Mononuclear cell (primary cell): ENCODE data around the gene GLP1R. TPM values are rescaled to one million over a fixed set of nuclear protein-coding genes. Genes with fewer than 3 reads are reported as not detected.

Experiments
- H3K27me3 ChIP-seq: 2 replicates; pipeline ENCODE4 v1.6.0; 2011; ENCODE audit warnings: low read length, control low read depth; ENCODE audit not compliant: insufficient read depth
- H3K4me1 ChIP-seq: 2 replicates; pipeline ENCODE4 v1.5.1; 2011; ENCODE audit warnings: mild to moderate bottlenecking, low read length, control low read depth; ENCODE audit not compliant: insufficient read depth
- H3K4me3 ChIP-seq: 2 replicates; pipeline ENCODE4 v1.5.1; 2011; ENCODE audit warnings: mild to moderate bottlenecking, low read length, moderate library complexity
- H3K9me3 ChIP-seq: 2 replicates; pipeline ENCODE4 v1.5.1; 2011; ENCODE audit warnings: low read depth, mild to moderate bottlenecking, control low read depth, low read length
- total RNA-seq: library from RNA; depleted of rRNA; stranded (reverse); fragments of >200 nt; gene quantifications from one replicate; pipeline ENCODE4 v1.2.3, GENCODE V29; 2012

Gene GLP1R
- total RNA-seq, 1 donor = 0.10 TPM

- H3K4me1 ChIP-seq = peaks cover 3% of the 10 kb centered on the region
- H3K4me3 ChIP-seq = no peak overlapping the region
Measured at GRCh38 chr6:39053854-39054576, 5.4 kb downstream of the GLP1R start.

GRCh38 chr6:39054577-39055142 lies 6.1 kb downstream of the GLP1R start:
- Histone ChIP-seq H3K4me1 (no peaks in the 10 kb centered on the region), H3K4me3 (no peak overlapping the region), H3K27me3 (no peaks in the 10 kb centered on the region), H3K9me3 (no peaks in the 10 kb centered on the region)

More at GRCh38 chr6:39053854-39054576, 5.4 kb downstream of the GLP1R start:
- no peaks in the 10 kb centered on the region for H3K9me3 ChIP-seq
- peaks cover 3% of the 10 kb centered on the region for H3K27me3 ChIP-seq

GRCh38 chr6:39055661-39056060 lies 7.1 kb downstream of the GLP1R start:
- H3K27me3 ChIP-seq = no peaks in the 10 kb centered on the region
- H3K4me3 ChIP-seq = no peak overlapping the region
- no peaks in the 10 kb centered on the region for H3K4me1 ChIP-seq

GRCh38 chr6:39056191-39056590 lies 7.6 kb downstream of the GLP1R start:
- H3K9me3 ChIP-seq = no peaks in the 10 kb centered on the region
- H3K27me3 ChIP-seq = no peaks in the 10 kb centered on the region
- H3K4me3 ChIP-seq = no peak overlapping the region
- H3K4me1 ChIP-seq = no peaks in the 10 kb centered on the region

More at GRCh38 chr6:39055661-39056060, 7.1 kb downstream of the GLP1R start:
- H3K9me3 ChIP-seq = no peaks in the 10 kb centered on the region

- Histone ChIP-seq H3K4me1 (no peaks in the 10 kb centered on the region), H3K9me3 (no peaks in the 10 kb centered on the region), H3K4me3 (no peak overlapping the region), H3K27me3 (no peaks in the 10 kb centered on the region)
Measured at GRCh38 chr6:39056681-39057080, 8.1 kb downstream of the GLP1R start.

GRCh38 chr6:39057251-39058155 lies 8.9 kb downstream of the GLP1R start:
- H3K4me1 ChIP-seq = no peaks in the 10 kb centered on the region
- H3K27me3 ChIP-seq = no peaks in the 10 kb centered on the region
- no peaks in the 10 kb centered on the region for H3K9me3 ChIP-seq
- no peak overlapping the region for H3K4me3 ChIP-seq

GRCh38 chr6:39058471-39059147 lies 10.0 kb downstream of the GLP1R start:
- H3K4me1 ChIP-seq = no peaks in the 10 kb centered on the region
- no peaks in the 10 kb centered on the region for H3K9me3 ChIP-seq
- H3K27me3 ChIP-seq = no peaks in the 10 kb centered on the region
- H3K4me3 ChIP-seq = no peak overlapping the region

GRCh38 chr6:39059496-39060310 lies 11.1 kb downstream of the GLP1R start:
- H3K4me1 ChIP-seq = no peaks in the 10 kb centered on the region
- no peaks in the 10 kb centered on the region for H3K27me3 ChIP-seq
- H3K9me3 ChIP-seq = no peaks in the 10 kb centered on the region
- no peak overlapping the region for H3K4me3 ChIP-seq

- no peaks in the 10 kb centered on the region for H3K4me1 ChIP-seq
- no peaks in the 10 kb centered on the region for H3K27me3 ChIP-seq
- no peaks in the 10 kb centered on the region for H3K9me3 ChIP-seq
- no peak overlapping the region for H3K4me3 ChIP-seq
Measured at GRCh38 chr6:39060467-39061160, 12.0 kb downstream of the GLP1R start.

- H3K4me1 ChIP-seq = no peaks in the 10 kb centered on the region
Measured at GRCh38 chr6:39061182-39061581, 12.6 kb downstream of the GLP1R start.

GRCh38 chr6:39061588-39061987 lies 13.0 kb downstream of the GLP1R start:
- no peak overlapping the region for H3K4me3 ChIP-seq
- no peaks in the 10 kb centered on the region for H3K27me3 ChIP-seq
- no peaks in the 10 kb centered on the region for H3K4me1 ChIP-seq
- no peaks in the 10 kb centered on the region for H3K9me3 ChIP-seq

More at GRCh38 chr6:39061182-39061581, 12.6 kb downstream of the GLP1R start:
- Histone ChIP-seq H3K9me3 (no peaks in the 10 kb centered on the region), H3K4me3 (no peak overlapping the region), H3K27me3 (no peaks in the 10 kb centered on the region)

- no peaks in the 10 kb centered on the region for H3K27me3 ChIP-seq
- no peaks in the 10 kb centered on the region for H3K4me1 ChIP-seq
- no peak overlapping the region for H3K4me3 ChIP-seq
Measured at GRCh38 chr6:39062014-39062740, 13.6 kb downstream of the GLP1R start.

GRCh38 chr6:39063526-39063925 lies 14.9 kb downstream of the GLP1R start:
- H3K4me3 ChIP-seq = no peak overlapping the region
- H3K27me3 ChIP-seq = no peaks in the 10 kb centered on the region
- H3K4me1 ChIP-seq = no peaks in the 10 kb centered on the region
- no peaks in the 10 kb centered on the region for H3K9me3 ChIP-seq

More at GRCh38 chr6:39062014-39062740, 13.6 kb downstream of the GLP1R start:
- no peaks in the 10 kb centered on the region for H3K9me3 ChIP-seq
